HCT116 (cell line): Measurements from ENCODE around the gene BRWD1.

Experiments used
- EZH2 ChIP-seq: fragments of 200-600 bp; sonication (generic); IDR thresholded peaks from 2 replicates; pipeline ENCODE4 v1.6.1; 2017; ENCODE audit warnings: antibody characterized with exemption, mixed run types
- POLR2AphosphoS5 ChIP-seq: IDR thresholded peaks from 2 replicates; pipeline ENCODE4 v1.6.1; 2011; ENCODE audit warnings: mild to moderate bottlenecking, low read depth, low read length, moderate library complexity
- REST ChIP-seq: IDR thresholded peaks from 2 replicates; pipeline ENCODE4 v1.6.1; 2012; ENCODE audit warnings: low read depth

GRCh38 chr21:39221282-39221996, 92.0 kb downstream of the BRWD1 start:
- no peak for TF ChIP-seq REST
- TF ChIP-seq POLR2AphosphoS5 = no peak
- no peak for TF ChIP-seq EZH2
